Coronary artery (tissue), 2 donors: ENCODE data around the gene TMEM69.

Experiments
- DNase-seq: peaks from one replicate; pipeline ENCODE4 v3.0.0-alpha.2; 2017; ENCODE audit warnings: low spot score
- H3K27ac ChIP-seq, 2 donors: fragments of 200-600 bp; sonication (generic); one replicate each; pipeline ENCODE4 v1.5.1; 2016 to 2019
- H3K4me3 ChIP-seq: fragments of 200-600 bp; sonication (generic); 2 replicates; pipeline ENCODE4 v1.5.1; 2016; ENCODE audit warnings: mild to moderate bottlenecking, moderate library complexity
- TF ChIP-seq, protein P1 (sequence below): fragments of 200-600 bp; sonication (generic); IDR thresholded peaks from one replicate; pipeline ENCODE4 v1.5.1; 2019; ENCODE audit warnings: antibody characterized with exemption

Gene TMEM69

DNA sequence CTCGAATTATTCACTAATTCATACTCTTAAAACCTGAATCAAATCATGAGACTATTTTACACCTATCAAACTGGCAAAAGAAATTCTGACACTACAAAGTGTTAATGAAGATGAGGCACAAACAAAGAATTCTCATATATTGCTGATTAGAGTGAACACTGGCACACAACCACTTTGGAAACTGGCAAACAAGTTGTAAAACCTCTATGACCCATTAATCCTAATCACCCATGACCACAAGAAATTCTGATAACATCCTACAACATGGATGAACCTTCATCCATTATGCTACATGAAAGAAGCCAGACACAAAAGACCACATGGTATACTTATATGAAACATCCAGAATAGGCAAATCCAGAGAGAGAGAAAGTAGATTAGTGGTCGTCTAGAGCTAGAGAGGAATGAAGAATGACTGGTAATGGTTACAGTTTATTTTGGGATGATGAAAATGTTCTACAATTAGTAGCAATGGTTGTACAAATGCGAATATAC, 10.2 kb upstream of the TMEM69 start:
- no peak overlapping the region for H3K4me3 ChIP-seq
- peak overlapping the region in 1 of 2 donors; percentile 36 for H3K27ac ChIP-seq
- TF ChIP-seq, protein P1, sequence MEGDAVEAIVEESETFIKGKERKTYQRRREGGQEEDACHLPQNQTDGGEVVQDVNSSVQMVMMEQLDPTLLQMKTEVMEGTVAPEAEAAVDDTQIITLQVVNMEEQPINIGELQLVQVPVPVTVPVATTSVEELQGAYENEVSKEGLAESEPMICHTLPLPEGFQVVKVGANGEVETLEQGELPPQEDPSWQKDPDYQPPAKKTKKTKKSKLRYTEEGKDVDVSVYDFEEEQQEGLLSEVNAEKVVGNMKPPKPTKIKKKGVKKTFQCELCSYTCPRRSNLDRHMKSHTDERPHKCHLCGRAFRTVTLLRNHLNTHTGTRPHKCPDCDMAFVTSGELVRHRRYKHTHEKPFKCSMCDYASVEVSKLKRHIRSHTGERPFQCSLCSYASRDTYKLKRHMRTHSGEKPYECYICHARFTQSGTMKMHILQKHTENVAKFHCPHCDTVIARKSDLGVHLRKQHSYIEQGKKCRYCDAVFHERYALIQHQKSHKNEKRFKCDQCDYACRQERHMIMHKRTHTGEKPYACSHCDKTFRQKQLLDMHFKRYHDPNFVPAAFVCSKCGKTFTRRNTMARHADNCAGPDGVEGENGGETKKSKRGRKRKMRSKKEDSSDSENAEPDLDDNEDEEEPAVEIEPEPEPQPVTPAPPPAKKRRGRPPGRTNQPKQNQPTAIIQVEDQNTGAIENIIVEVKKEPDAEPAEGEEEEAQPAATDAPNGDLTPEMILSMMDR, result no peak
- no peak for DNase-seq

- TF ChIP-seq, protein P1, result no peak
- H3K4me3 ChIP-seq, result no peak overlapping the region
- peak overlapping the region in 1 of 2 donors; percentile 36 for H3K27ac ChIP-seq
These were observed 9.5 kb upstream of the TMEM69 start for GRCh38 chr1:45678489-45678888.

GRCh38 chr1:45679123-45679522, 8.9 kb upstream of the TMEM69 start:
- H3K4me3 ChIP-seq, result no peak overlapping the region
- no peak for DNase-seq
- H3K27ac ChIP-seq, result peak overlapping the region; percentile 23 to 36
- TF ChIP-seq, protein P1, result no peak

More at GRCh38 chr1:45678489-45678888, 9.5 kb upstream of the TMEM69 start:
- no peak for DNase-seq

- TF ChIP-seq, protein P1, result no peak
- no peak overlapping the region for H3K27ac ChIP-seq
These were observed 5.0 kb upstream of the TMEM69 start for GRCh38 chr1:45682942-45683341.

GRCh38 chr1:45684402-45684801, 3.6 kb upstream of the TMEM69 start:
- no peak for DNase-seq
- TF ChIP-seq, protein P1, result no peak
- Histone ChIP-seq H3K27ac (no peak overlapping the region), H3K4me3 (peak overlapping the region; percentile 20)

More at GRCh38 chr1:45682942-45683341, 5.0 kb upstream of the TMEM69 start:
- no peak for DNase-seq
- no peak overlapping the region for H3K4me3 ChIP-seq

- Histone ChIP-seq H3K4me3 (peak overlapping the region; percentile 85), H3K27ac (peak overlapping the region; percentile 94 to 97)
- TF ChIP-seq, protein P1, result no peak
- no peak for DNase-seq
These were observed 2.5 kb upstream of the TMEM69 start for GRCh38 chr1:45685308-45686014.

DNA sequence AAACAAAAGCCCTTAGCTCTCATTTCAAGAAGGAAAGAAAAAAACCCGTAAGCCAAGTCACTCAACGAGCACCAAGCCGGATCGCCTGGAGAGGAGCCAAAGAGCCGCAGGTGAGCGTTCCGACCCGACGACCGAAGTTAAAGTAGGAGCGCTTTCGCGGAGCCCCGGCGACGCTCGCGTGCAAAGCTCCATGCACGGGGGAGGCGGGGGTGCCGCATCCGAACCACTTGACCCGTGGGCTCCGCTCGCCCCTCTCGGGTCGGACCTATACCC, 2.0 kb upstream of the TMEM69 start:
- TF ChIP-seq, protein P1, result no peak
- Histone ChIP-seq H3K4me3 (peak overlapping the region; percentile 85), H3K27ac (peak overlapping the region; percentile 94 to 97)
- DNase-seq, result no peak
